Stomach smooth muscle (tissue), 2 donors: ENCODE results near the gene BSG.

Source experiments
- H3K27ac ChIP-seq: one replicate; pipeline ENCODE4 v1.7.0; 2013; ENCODE audit warnings: mild to moderate bottlenecking, low read length, inconsistent platforms
- H3K27me3 ChIP-seq, 2 donors: one replicate each; pipeline ENCODE4 v1.7.0; 2013; ENCODE audit warnings: low read length in 2 of 2; ENCODE audit not compliant: insufficient read depth in 2 of 2, control insufficient read depth in 1 of 2
- H3K36me3 ChIP-seq, 2 donors: one replicate each; pipeline ENCODE4 v1.7.0; 2013; ENCODE audit warnings: low read length in 2 of 2; ENCODE audit not compliant: control insufficient read depth in 2 of 2, insufficient read depth in 2 of 2
- H3K4me1 ChIP-seq: one replicate; pipeline ENCODE4 v1.7.0; 2013; ENCODE audit warnings: low read length; ENCODE audit not compliant: control insufficient read depth, insufficient read depth
- H3K4me3 ChIP-seq, 2 donors: one replicate each; pipeline ENCODE4 v1.7.0; 2013; ENCODE audit warnings: low read length in 2 of 2
- H3K9ac ChIP-seq, 2 donors: one replicate each; pipeline ENCODE4 v1.7.0; 2013; ENCODE audit warnings: low read length in 2 of 2, mild to moderate bottlenecking in 1 of 2
- H3K9me3 ChIP-seq, 2 donors: one replicate each; pipeline ENCODE4 v1.7.0; 2013; ENCODE audit warnings: low read length in 2 of 2; ENCODE audit not compliant: control insufficient read depth in 2 of 2
- donor health status: healthy.
- donor health status: Pancreatic carcinoma.

BSG gene

GRCh38 chr19:610071-610800 is 37.8 kb downstream of the BSG start:
- no peak overlapping the region for H3K4me3 ChIP-seq
- H3K27ac ChIP-seq = no peak overlapping the region
- H3K9ac ChIP-seq = no peak overlapping the region

DNA sequence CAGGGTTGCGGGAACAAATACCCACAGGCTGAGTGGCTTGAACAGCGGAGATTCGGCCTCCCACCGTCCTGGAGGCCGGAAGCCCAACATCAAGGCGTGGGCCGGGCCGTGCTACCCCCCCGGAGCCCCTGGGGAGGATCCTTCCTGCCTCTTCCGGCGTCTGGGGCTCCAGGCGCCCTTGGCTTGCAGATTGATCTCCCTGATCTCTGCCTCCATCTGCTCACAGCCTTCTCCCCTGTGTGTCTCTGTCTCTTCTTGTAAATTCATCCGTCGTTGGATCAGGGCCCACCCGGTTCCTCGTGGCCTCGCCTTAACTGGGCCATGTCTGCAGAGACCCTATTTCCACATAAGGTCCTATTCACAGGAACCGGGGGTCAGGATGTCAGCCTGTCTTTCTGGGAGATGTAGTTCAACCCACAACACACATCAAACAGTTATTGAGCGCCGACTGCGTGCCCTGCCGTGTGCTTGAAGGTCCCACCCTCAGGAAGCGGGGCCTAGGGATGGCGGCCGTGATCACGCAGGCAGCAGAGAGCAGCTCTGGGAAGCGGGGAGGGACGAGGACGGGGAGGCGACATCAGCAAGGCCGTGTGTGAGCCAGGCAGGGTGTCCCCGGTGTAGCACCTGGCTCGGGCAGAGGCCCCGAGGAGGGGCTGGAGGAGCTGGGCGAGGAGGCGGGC is 38.5 kb downstream of the BSG start:
- no peak overlapping the region for H3K27ac ChIP-seq
- no peaks in the 10 kb centered on the region for H3K9me3 ChIP-seq
- no peak overlapping the region for H3K9ac ChIP-seq
- peaks cover 0 to 3% of the 10 kb centered on the region in 2 donors for H3K27me3 ChIP-seq
- H3K4me1 ChIP-seq = peaks cover 7% of the 10 kb centered on the region
- H3K36me3 ChIP-seq = no peaks in the 10 kb centered on the region
- no peak overlapping the region for H3K4me3 ChIP-seq

More at GRCh38 chr19:610071-610800, 37.8 kb downstream of the BSG start:
- Histone ChIP-seq H3K27me3 (no peaks in the 10 kb centered on the region), H3K9me3 (no peaks in the 10 kb centered on the region), H3K4me1 (peaks cover 7% of the 10 kb centered on the region), H3K36me3 (no peaks in the 10 kb centered on the region)

DNA sequence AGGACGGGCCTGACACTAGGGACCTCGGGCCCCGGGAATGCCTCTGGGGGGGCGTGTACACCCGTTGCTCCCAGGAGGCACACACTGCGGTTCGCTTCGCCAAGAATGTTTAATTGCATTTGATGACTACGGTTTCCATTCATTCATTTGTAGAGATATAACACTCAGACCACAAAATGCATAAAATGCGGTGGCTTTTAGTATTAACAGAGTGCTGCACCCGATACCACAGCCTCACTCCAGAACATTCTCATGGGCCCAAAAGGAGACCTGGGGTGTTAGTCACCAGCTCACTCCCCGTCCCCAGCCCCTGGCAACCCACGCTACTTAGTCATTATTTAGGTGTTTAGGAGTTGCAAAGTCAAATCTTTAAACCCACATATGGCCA is 39.1 kb downstream of the BSG start:
- H3K36me3 ChIP-seq = no peaks in the 10 kb centered on the region
- no peak overlapping the region for H3K27ac ChIP-seq
- no peak overlapping the region for H3K9ac ChIP-seq
- peaks cover 7% of the 10 kb centered on the region for H3K4me1 ChIP-seq
- H3K9me3 ChIP-seq = no peaks in the 10 kb centered on the region
- H3K27me3 ChIP-seq = peaks cover 0 to 3% of the 10 kb centered on the region in 2 donors
- H3K4me3 ChIP-seq = no peak overlapping the region

DNA sequence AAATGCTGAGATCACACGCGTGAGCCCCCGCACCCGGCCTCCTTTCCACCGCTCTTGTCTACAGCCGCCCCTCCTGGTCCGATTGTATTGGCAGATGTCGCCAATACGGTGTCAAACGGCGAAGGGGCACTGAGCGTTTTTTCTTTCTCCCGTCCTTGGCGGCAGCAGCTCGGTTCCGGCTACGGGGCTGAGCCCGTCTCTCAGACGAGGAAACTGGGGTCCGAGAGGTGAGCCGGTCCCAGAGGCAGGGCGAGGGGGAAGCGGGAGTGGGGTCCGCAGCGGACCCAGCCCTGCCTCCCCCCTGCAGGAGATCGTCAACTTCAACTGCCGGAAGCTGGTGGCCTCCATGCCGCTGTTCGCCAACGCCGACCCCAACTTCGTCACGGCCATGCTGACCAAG is 40.5 kb downstream of the BSG start:
- H3K4me1 ChIP-seq = peaks cover 7% of the 10 kb centered on the region
- no peak overlapping the region for H3K9ac ChIP-seq
- no peak overlapping the region for H3K27ac ChIP-seq
- peaks cover 0 to 2% of the 10 kb centered on the region in 2 donors for H3K36me3 ChIP-seq
- no peak overlapping the region for H3K4me3 ChIP-seq
- no peaks in the 10 kb centered on the region for H3K9me3 ChIP-seq
- H3K27me3 ChIP-seq = peaks cover 0 to 3% of the 10 kb centered on the region in 2 donors

- Histone ChIP-seq H3K4me1 (peaks cover 7% of the 10 kb centered on the region), H3K4me3 (no peak overlapping the region), H3K27ac (no peak overlapping the region), H3K27me3 (peaks cover 0 to 3% of the 10 kb centered on the region in 2 donors), H3K9ac (no peak overlapping the region), H3K9me3 (no peaks in the 10 kb centered on the region), H3K36me3 (peaks cover 0 to 9% of the 10 kb centered on the region in 2 donors)
Observed at GRCh38 chr19:613732-614567, 41.6 kb downstream of the BSG start.

GRCh38 chr19:615619-616018 is 43.2 kb downstream of the BSG start:
- H3K27ac ChIP-seq = no peak overlapping the region

GRCh38 chr19:616062-616700 is 43.8 kb downstream of the BSG start:
- H3K27ac ChIP-seq = no peak overlapping the region
- no peak overlapping the region for H3K9ac ChIP-seq
- H3K36me3 ChIP-seq = peaks cover 0 to 16% of the 10 kb centered on the region in 2 donors
- peaks cover 0 to 3% of the 10 kb centered on the region in 2 donors for H3K27me3 ChIP-seq
- no peaks in the 10 kb centered on the region for H3K9me3 ChIP-seq
- H3K4me1 ChIP-seq = peaks cover 2% of the 10 kb centered on the region
- H3K4me3 ChIP-seq = no peak overlapping the region

More at GRCh38 chr19:615619-616018, 43.2 kb downstream of the BSG start:
- Histone ChIP-seq H3K9ac (no peak overlapping the region), H3K27me3 (peaks cover 0 to 3% of the 10 kb centered on the region in 2 donors), H3K36me3 (peaks cover 0 to 16% of the 10 kb centered on the region in 2 donors), H3K4me3 (no peak overlapping the region), H3K4me1 (peaks cover 7% of the 10 kb centered on the region), H3K9me3 (no peaks in the 10 kb centered on the region)

DNA sequence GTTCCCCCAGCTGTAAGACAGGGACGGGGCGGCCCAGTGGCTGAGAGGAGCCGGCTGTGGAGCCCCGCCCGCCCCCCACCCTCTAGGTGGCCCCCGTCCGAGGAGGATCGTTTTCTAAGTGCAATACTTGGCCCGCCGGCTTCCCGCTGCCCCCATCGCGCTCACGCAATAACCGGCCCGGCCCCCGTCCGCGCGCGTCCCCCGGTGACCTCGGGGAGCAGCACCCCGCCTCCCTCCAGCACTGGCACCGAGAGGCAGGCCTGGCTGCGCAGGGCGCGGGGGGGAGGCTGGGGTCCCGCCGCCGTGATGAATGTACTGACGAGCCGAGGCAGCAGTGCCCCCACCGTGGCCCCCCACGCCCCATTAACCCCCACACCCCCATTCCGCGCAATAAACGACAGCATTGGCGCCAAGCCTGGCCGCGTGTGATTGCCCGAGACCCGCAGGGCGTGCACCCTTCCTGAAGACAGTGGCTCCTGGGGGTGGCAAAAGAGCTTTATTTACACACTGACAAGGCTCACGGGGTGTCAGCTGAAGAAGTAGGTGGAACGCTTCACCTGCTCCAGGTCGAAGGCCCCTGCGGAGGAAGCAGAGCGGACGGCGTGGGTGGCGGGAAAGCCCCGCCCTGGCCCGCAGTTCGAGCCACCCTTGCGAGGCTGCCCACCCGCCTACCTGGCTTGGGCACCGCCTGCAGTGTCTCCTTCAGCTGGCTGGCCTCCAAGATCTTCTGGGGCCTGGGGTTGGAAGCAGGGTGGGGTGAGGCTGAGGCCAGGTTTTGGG is 44.5 kb downstream of the BSG start:
- Histone ChIP-seq H3K27me3 (peaks cover 0 to 3% of the 10 kb centered on the region in 2 donors), H3K4me3 (no peak overlapping the region), H3K9ac (no peak overlapping the region), H3K4me1 (no peaks in the 10 kb centered on the region), H3K36me3 (peaks cover 0 to 17% of the 10 kb centered on the region in 2 donors), H3K9me3 (no peaks in the 10 kb centered on the region), H3K27ac (no peak overlapping the region)

GRCh38 chr19:617551-618246 is 45.3 kb downstream of the BSG start:
- H3K4me3 ChIP-seq = no peak overlapping the region
- H3K9ac ChIP-seq = no peak overlapping the region
- H3K4me1 ChIP-seq = no peaks in the 10 kb centered on the region
- no peak overlapping the region for H3K27ac ChIP-seq
- peaks cover 0 to 21% of the 10 kb centered on the region in 2 donors for H3K36me3 ChIP-seq
- H3K27me3 ChIP-seq = peaks cover 0 to 3% of the 10 kb centered on the region in 2 donors
- no peaks in the 10 kb centered on the region for H3K9me3 ChIP-seq
